GM18861 (cell line): ENCODE results near the gene SETD2.
"Not testable (repeated sequence)": the region's sequence is repeated elsewhere in the genome, so short reads cannot be mapped to it uniquely, and the experiment has no call there.

Source experiments
- ATAC-seq: cut with Tn5 transposase; IDR thresholded peaks from one replicate; pipeline ENCODE4 v1.9.1; 2021; ENCODE audit not compliant: unreplicated experiment

The SETD2 gene

GRCh38 chr3:47035645-47036044 is 128.3 kb downstream of the SETD2 start:
- no peak for ATAC-seq

DNA sequence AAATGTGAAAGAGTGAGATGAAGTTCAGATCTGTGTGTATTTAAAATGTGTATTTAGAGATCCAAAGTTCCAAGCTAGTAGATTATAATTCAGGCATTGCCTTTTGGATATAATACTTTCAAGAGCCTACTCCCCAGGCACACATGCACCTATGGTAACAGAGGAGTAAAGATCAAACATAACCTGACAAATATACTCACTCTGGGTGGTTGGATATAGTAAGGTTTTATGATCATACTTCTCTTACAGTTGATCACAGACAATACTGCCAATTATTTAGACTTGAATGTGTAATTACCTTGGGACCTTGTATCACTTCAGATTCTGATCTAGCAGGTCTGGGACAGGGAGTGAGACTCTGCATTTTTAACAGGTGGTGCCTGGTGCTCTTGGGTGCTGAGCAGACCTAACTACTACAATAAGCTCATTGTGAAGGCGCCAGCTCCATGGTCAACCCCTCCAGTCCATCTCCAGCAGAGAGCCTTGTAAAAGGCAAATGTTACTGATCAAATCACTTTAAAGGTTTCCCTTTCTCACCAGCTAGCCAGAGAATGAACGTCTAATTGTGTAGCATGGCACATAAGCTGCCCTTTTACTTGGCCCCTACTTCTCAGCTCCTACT is 128.9 kb downstream of the SETD2 start:
- ATAC-seq, result no peak

DNA sequence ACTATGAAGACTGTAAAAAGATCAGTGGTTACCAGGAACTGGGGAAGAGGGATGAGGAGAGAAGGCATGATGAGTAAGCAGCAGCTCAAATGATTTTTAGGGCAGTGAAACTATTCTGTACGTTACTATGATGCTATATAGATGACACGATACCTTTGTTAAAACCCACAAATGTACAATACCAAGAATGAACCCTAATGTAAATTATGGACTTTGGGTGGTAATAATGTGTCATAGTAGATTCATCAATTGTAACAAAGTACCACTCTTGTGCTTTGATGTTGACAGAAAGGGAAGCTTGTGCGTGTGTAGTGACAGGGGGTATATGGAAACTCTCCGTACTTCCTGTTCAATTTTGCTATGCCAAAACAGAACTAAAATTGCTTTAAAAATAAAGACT is 132.9 kb downstream of the SETD2 start:
- not testable (repeated sequence) for ATAC-seq

DNA sequence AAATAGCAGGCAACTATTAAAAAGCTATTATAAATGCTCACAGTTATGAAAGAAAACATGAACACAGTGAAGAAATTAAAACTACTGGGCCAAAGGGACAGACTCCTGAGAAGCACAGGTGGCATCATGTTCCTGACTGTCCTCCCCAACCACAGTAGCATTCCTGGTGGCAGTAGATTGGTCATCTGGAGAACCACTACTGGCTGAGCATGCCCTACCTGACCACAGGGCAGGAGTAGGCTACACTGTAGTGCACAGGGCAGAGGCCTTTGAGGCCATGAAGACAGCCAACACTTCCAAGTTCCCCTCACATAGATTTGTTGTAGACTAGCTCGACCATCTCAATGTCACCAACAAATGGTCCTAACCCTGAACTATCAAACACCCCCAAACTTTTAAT is 135.2 kb downstream of the SETD2 start:
- ATAC-seq, result no peak

DNA sequence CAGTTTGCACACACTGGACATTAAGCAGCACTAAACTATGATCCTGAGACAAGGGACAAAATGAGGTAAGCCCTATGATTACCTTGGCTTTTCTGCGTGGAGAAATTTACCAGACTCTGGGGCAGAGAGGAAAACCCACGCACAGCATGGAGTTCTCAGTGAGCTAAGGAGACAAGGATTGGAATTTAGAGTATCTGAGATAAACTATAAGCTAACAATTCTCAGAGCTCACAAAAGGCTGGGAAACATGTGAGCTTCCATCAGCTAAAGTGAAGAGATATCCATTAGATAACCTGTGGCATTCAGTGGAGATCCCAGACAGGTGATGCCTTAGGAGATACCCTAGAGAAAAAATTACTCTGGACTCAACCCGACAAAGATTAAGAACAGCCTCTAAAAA is 135.8 kb downstream of the SETD2 start:
- ATAC-seq, result no peak

GRCh38 chr3:47026432-47026831 is 137.5 kb downstream of the SETD2 start:
- not testable (repeated sequence) for ATAC-seq

DNA sequence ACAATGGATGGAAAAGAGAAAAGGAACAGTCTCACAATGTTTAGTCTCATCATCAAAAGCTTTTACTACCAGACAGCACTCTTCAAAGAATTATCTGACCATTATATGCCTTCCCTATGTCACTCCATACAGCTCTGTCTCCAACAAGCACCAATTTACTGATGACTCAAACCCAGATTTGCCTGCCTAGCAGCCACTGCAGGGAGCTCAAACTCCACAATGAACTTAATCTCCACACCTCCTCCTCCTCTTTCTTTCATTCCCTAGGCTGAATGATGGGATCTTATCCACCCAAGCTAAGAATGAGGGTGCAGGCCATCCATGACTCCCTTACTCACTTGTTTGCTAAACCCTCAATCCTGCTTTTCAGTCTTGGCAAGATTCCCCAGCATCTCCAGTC is 139.0 kb downstream of the SETD2 start:
- no peak for ATAC-seq

- ATAC-seq, result no peak
These were observed 141.3 kb downstream of the SETD2 start for GRCh38 chr3:47022641-47023071.

- ATAC-seq, result no peak
These were observed 143.6 kb downstream of the SETD2 start for GRCh38 chr3:47020311-47020710.

DNA sequence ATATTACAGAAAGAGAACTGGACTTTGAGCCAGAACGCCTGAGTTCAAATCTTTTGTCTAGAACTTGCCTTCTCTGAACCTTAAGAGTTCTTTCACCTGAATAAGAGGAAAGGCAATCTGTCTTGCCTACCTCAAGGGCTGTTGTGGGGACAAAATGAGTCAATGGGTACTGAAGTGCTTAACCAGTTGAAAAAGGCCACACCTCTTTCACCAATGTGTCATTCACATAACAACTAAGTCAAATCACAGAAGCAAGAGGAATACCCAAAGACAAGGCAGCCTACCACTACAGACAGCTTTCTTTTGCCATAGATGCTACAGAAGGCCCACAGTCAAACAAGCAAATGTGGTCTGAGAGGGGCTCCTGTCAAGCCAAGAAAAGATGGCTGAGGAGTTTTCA is 144.7 kb downstream of the SETD2 start:
- peak; percentile 40 for ATAC-seq

DNA sequence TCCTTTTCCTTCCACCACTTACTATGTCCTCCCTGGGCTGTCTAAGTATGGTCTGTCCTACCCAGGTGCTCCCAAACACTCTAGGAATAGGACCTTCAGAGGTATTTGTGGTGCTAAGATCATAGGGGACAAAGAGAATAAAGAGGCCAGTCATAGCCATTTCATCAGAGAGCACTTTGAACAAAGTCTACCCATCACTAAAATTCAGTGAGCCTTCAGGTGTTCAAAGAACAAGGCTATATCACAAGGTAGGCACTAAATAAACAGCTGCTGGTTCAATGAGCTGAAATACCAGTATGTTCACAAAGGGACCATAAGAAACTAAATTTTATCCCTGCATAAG is 145.7 kb downstream of the SETD2 start:
- ATAC-seq, result no peak

DNA sequence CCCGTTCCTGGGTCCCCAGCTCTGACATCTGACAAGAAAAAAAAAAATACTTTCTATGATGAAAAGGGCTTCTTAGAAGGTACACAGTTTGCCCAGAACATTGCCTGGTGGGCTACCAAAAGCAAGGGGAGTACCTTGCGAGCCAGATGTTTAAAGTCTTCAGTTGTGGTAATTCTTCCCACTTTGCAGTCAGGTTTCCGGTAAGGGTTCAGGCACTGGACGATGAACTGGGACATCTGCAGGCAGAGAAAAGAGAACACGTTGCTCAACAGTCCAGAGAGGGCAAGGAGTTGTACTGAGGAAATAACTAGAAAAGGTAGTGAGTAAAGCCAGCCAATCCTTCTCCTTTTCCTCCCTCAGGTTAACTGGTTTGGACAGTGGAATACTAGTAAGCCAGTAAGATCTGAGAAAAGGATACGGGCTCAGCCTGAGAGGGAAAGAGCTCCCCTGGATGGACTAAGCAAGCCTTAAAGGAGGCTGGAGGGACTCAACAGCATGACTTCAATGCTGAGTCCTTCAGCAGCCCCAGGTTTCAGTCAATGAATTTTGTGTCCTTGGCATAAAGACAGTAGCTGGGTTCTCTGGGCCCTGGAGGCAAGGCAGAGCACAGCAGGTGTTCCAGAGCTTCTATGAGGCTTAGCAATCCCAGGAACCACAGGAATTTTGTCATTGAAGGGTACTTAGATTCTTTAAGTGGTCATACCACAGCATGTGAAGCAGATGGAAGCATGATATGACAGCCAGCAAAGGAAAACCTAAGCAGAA is 146.2 kb downstream of the SETD2 start:
- no peak for ATAC-seq

DNA sequence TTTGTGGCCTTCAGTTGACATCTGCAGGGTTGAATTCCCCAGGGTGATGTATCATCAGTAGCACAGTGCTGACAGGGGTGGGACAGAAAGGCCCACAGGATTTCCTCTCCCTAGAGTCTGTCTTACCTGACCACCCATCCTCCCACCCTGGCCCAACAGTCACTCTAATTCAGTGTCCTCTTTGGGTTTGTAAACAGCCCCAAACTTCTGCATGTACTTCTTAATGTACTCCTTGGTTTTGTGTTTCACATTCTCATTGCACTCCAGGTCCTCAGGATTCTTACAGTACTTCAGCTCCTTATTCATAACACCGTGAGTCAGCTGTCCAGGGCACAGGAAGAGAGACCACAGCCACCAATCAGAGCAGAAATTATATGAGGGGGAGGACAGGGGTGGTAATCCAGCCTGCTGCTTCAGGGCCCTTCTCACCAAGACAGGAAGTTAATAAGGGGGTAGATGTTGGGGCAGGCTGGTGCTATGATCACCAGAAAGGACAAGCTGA is 146.9 kb downstream of the SETD2 start:
- peak; percentile 63 for ATAC-seq

- no peak for ATAC-seq
These were observed 147.6 kb downstream of the SETD2 start for GRCh38 chr3:47016086-47016933.

GRCh38 chr3:47015151-47015550 is 148.8 kb downstream of the SETD2 start:
- ATAC-seq, result no peak

- no peak for ATAC-seq
These were observed 149.9 kb downstream of the SETD2 start for GRCh38 chr3:47014036-47014435.

- no peak for ATAC-seq
These were observed 150.7 kb downstream of the SETD2 start for GRCh38 chr3:47013231-47013630.

DNA sequence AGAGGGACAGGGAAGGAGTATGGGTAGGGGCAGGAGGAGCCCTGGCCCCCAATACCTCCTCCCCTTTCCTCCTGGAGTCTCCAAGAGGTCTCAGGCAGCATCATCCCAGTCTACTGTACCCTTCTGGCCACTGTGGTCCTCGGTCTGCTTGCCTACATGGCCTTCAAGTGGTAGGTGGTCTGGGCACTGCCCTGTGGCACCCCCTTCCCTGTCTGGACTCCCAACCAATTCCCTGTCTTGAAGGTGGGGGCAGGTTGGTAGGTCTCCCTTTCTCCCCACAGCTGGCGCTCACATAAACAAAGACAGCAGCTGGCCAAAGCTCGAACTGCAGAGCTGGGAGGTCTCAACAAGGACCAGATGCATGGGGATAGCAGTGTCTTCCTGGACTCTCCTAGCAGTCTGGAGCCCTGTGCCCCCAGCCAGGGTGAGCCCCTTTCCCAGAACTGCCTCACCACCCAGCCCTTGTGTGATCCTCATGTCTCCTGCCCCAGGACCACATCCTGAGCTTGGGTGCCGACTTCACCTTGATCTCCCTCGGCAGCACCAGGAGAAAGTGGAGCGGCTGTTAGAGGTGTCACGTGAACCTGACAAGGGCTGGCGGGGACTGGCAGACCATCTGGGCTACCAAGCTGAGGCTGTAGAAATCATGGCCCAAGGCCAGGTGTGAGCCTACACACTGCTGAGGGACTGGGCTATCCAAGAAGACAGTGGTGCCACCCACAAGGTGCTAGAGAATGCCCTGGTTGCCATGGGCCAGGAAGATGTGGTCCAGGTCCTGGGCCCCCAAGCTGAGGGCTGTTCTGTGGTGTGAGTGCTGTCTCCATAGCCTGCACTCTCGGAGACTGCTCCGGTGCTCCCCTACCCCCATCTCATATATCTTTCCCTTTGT is 151.3 kb downstream of the SETD2 start:
- no peak for ATAC-seq

DNA sequence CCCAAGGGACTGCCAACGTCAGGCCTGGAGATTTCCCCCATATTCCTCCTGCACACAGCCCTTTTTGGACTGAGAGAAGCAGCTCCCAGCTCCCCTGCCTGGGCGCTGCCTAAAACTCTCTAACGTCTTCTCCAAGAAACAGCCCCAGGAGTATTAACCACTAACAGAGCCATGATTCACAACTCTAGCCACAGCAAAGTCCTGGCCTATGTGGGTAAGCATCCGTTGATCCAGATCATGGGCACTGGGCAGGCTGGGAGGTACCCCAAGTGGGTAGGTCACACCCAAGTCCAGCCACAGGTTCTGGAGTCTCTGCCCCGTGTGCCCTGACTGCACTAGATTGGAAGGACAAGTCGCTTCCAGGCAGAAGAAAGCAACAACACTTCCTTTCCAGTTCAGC is 152.5 kb downstream of the SETD2 start:
- ATAC-seq, result no peak

DNA sequence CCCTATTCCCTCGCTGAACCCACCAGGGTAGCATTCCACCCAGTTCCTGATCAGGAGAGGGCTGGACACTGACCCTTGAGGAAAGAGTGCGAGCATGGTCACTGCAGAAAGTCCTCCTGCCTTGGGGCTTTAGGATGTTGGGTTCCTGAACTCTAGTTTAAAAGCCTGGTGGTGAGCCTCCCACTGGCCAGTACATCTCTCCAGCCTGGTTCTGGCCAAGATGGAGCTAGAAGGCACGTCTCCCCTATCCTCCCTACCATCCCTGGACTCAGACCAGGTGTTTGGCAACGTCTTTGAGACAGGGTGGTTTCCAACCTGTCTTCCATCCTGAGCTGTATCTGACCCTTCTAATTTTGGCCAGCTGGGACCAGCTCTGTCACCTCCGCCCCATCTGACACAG is 153.0 kb downstream of the SETD2 start:
- ATAC-seq, result no peak
